Measurements from ENCODE around the gene ARSG. TPM values are rescaled to one million over a fixed set of nuclear protein-coding genes. Genes with fewer than 3 reads are reported as not detected.

ARSG gene
- total and polyA plus RNA-seq, 2 of the 4 experiments (the other 2 are of a cell fraction) = 2.9 to 3.0 TPM

GRCh38 chr17:68255151-68255550 lies 36.1 kb upstream of the ARSG start:
- Histone ChIP-seq H4K8ac (ENCODE audit: low read depth in 2 of 2, low read length in 2 of 2) (no peak overlapping the region), H2BK15ac (ENCODE audit: low read depth, low read length) (no peak overlapping the region), H3K9ac (ENCODE audit: low read depth, low read length) (no peak overlapping the region), H3K9me1 (ENCODE audit: insufficient read depth, low read length) (peaks cover 4% of the 10 kb centered on the region), H3K4ac (ENCODE audit: low read depth, low read length) (no peak overlapping the region), H2BK120ac (ENCODE audit: low read depth, low read length) (no peak overlapping the region), H2AK9ac (replicated peaks; ENCODE audit: low read depth, low read length, poor library complexity) (no peak overlapping the region), H3K27me3 (ENCODE audit: control insufficient read depth, insufficient read depth, low read length) (no peaks in the 10 kb centered on the region), H3K36me3 (ENCODE audit: control insufficient read depth, insufficient read depth, low read length) (peaks cover 11% of the 10 kb centered on the region), H3K4me1 (ENCODE audit: control insufficient read depth, insufficient read depth, low read length) (no peaks in the 10 kb centered on the region), H4K20me1 (ENCODE audit: insufficient read depth, low read length) (no peaks in the 10 kb centered on the region), H3K79me1 (ENCODE audit: low read depth in 1 of 2, low read length in 2 of 2) (peaks cover 0 to 3% of the 10 kb centered on the region in 2 experiments; a peak in 2 of 4 replicates), H3K4me2 (ENCODE audit: low read depth, low read length) (no peak overlapping the region), H3K23ac (ENCODE audit: low read depth, low read length) (no peak overlapping the region), H4K91ac (ENCODE audit: insufficient read depth, low read depth, low read length) (no peak overlapping the region), H3K14ac (replicated peaks; ENCODE audit: low read depth, low read length) (no peak overlapping the region), H3K18ac (ENCODE audit: low read depth, low read length) (no peak overlapping the region), H2AK5ac (ENCODE audit: low read depth, low read length) (no peak overlapping the region), H3K27ac (ENCODE audit: insufficient read depth, low read length) (no peak overlapping the region), H3K4me3 (ENCODE audit: insufficient read depth, low read depth, low read length) (no peak overlapping the region), H2AFZ (replicated peaks; ENCODE audit: low read length, poor library complexity) (no peak overlapping the region), H2BK20ac (ENCODE audit: low read depth, low read length) (no peak overlapping the region), H4K5ac (ENCODE audit: low read depth, low read length) (no peak overlapping the region), H3K56ac (ENCODE audit: extremely low read depth, insufficient read depth, low read length) (no peak overlapping the region), H3K9me3 (ENCODE audit: control insufficient read depth, insufficient read depth, low read length) (no peaks in the 10 kb centered on the region), H2BK5ac (ENCODE audit: low read depth, low read length, poor library complexity, severe bottlenecking) (no peak overlapping the region)
- ChIA-PET CTCF (no interaction called here), POLR2A (ENCODE audit: unreplicated experiment) (no interaction called here)
- no peak for TF ChIP-seq CEBPB (IDR thresholded peaks at IDR 0.05; ENCODE audit: low read depth, low read length)
- no peak for TF ChIP-seq USF2 (IDR thresholded peaks at IDR 0.05; ENCODE audit: low read depth, low read length)
- no peak for TF ChIP-seq RFX5 (IDR thresholded peaks at IDR 0.05; ENCODE audit: low read depth, low read length)
- TF ChIP-seq ELK1 (IDR thresholded peaks at IDR 0.05; ENCODE audit: borderline replicate concordance, low read depth, low read length) = no peak
- no peak for TF ChIP-seq SMC3 (IDR thresholded peaks at IDR 0.05; ENCODE audit: low read depth, low read length)
- TF ChIP-seq MAFK (IDR thresholded peaks at IDR 0.05; ENCODE audit: low read depth, low read length) = no peak
- TF ChIP-seq MAZ (IDR thresholded peaks at IDR 0.05; ENCODE audit: borderline replicate concordance, low read depth, low read length) = no peak
- TF ChIP-seq RCOR1 (IDR thresholded peaks at IDR 0.05; ENCODE audit: insufficient replicate concordance, low read length) = no peak
- no peak for TF ChIP-seq POLR2A (IDR thresholded peaks at IDR 0.05; ENCODE audit: low read depth, low read length)
- no peak for TF ChIP-seq CTCF (conservative IDR thresholded peaks at IDR 0.05; ENCODE audit: low read depth, low read length)
- TF ChIP-seq NFE2L2 (IDR thresholded peaks at IDR 0.05; ENCODE audit: low read depth, low read length) = no peak
- no peak for TF ChIP-seq BHLHE40 (IDR thresholded peaks at IDR 0.05; ENCODE audit: low read depth, low read length)
- TF ChIP-seq FOS (IDR thresholded peaks at IDR 0.05; ENCODE audit: low read depth, low read length) = no peak
- no peak for TF ChIP-seq RAD21 (IDR thresholded peaks at IDR 0.05; ENCODE audit: low read length)
- no peak for TF ChIP-seq MXI1 (IDR thresholded peaks at IDR 0.05; ENCODE audit: borderline replicate concordance, low read depth, low read length)
- TF ChIP-seq CHD1 (IDR thresholded peaks at IDR 0.05; ENCODE audit: low read depth, low read length) = no peak
- dilution Hi-C loops (cut with HindIII; ENCODE audit: low sequenced_read_pairs, unreplicated experiment) (no loop called here), in situ Hi-C loops (cut with MboI; ENCODE audit: low sequenced_read_pairs) (loop anchor here (25.0 kb wide), 1 partner anchor 507 kb away; no protein-coding TSS in a partner anchor), intact Hi-C loops (cut with micrococcal nuclease) (no loop called here)
- 92% methylated on average over 2 of the region's 4 CpGs; no CpG with 5 or more reads in 1 of the 2 experiments for WGBS, 2 experiments (ENCODE audit: extremely low coverage in 2 of 2, insufficient read length in 1 of 2)
- DNase-seq (no peak), ATAC-seq (ENCODE audit: low read depth) (no peak)
- BruUV-seq (replicated peaks) = no TSS peak

Data from IMR-90 (cell line).